Lower leg skin (tissue), 3 donors: ENCODE results near the gene DSCAML1.

ENCODE experiments used
- POLR2A ChIP-seq, 2 donors: fragments of 450-650 bp; IDR thresholded peaks; one replicate each; pipeline ENCODE4 v1.6.1; 2016 to 2017; ENCODE audit warnings: antibody characterized with exemption in 2 of 2, mild to moderate bottlenecking in 1 of 2, moderate library complexity in 1 of 2
- TF ChIP-seq, protein P1 (sequence below), 3 donors: fragments of 450-650 bp; IDR thresholded peaks; one replicate each; pipeline ENCODE4 v1.5.1; 2016; ENCODE audit warnings: antibody characterized with exemption in 3 of 3, mild to moderate bottlenecking in 3 of 3, moderate library complexity in 2 of 3

DNA sequence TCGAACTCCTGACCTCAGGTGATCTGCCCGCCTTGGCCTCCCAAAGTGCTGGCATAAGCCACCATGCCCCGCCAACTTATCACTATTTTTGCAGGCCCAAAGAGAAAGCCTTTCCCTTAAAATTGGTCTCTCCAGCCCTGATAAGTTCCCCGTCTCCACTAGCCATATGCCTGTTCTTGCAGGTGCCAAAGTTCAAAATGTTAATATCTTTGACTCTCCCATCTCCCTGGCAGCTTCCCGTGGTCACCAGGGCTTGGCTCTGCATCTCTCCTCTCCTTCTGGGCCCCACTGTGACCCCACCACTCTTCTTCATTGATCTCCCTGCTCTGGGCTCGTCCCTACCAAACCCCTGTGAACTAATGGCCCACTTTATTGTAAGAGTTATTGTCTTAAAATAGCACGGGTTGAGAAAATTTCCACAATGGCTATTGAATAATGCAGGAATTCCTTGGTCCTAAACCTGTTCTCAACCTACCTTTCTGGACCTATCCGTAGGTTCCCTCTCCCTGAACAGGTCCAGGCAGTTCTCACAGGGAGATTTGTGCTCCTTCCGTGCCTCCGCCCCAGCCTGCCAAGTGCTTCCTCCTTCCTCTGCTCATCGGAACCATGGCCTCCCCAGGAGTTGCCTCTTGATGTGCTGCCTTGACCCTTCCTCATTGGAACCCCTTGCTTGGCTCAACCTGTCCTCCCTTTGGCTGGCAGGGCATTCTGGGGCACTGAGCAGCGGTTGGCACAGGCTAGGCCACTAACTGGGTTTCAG lies 147.5 kb downstream of the DSCAML1 start:
- TF ChIP-seq, protein P1, sequence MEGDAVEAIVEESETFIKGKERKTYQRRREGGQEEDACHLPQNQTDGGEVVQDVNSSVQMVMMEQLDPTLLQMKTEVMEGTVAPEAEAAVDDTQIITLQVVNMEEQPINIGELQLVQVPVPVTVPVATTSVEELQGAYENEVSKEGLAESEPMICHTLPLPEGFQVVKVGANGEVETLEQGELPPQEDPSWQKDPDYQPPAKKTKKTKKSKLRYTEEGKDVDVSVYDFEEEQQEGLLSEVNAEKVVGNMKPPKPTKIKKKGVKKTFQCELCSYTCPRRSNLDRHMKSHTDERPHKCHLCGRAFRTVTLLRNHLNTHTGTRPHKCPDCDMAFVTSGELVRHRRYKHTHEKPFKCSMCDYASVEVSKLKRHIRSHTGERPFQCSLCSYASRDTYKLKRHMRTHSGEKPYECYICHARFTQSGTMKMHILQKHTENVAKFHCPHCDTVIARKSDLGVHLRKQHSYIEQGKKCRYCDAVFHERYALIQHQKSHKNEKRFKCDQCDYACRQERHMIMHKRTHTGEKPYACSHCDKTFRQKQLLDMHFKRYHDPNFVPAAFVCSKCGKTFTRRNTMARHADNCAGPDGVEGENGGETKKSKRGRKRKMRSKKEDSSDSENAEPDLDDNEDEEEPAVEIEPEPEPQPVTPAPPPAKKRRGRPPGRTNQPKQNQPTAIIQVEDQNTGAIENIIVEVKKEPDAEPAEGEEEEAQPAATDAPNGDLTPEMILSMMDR (IDR thresholded peaks at IDR 0.05), result no peak
- TF ChIP-seq POLR2A (IDR thresholded peaks at IDR 0.05), result no peak
